ENCODE results near the gene POPDC2.
A peak's percentile ranks its signal among the peaks of the same experiment; 100 is the strongest.
"Not testable (repeated sequence)": the region's sequence is repeated elsewhere in the genome, so short reads cannot be mapped to it uniquely, and the experiment has no call there.

POPDC2 gene

GRCh38 chr3:119660474-119661440 is at the start of gene POPDC2:
POPDC2 (minus strand) TSS chr3:119660589; CDS start chr3:119660423, 166 bp downstream.
- no peak for FAIRE-seq

- FAIRE-seq, result no peak
Observed at GRCh38 chr3:119703820-119704531, 43.6 kb upstream of the POPDC2 start.

DNA sequence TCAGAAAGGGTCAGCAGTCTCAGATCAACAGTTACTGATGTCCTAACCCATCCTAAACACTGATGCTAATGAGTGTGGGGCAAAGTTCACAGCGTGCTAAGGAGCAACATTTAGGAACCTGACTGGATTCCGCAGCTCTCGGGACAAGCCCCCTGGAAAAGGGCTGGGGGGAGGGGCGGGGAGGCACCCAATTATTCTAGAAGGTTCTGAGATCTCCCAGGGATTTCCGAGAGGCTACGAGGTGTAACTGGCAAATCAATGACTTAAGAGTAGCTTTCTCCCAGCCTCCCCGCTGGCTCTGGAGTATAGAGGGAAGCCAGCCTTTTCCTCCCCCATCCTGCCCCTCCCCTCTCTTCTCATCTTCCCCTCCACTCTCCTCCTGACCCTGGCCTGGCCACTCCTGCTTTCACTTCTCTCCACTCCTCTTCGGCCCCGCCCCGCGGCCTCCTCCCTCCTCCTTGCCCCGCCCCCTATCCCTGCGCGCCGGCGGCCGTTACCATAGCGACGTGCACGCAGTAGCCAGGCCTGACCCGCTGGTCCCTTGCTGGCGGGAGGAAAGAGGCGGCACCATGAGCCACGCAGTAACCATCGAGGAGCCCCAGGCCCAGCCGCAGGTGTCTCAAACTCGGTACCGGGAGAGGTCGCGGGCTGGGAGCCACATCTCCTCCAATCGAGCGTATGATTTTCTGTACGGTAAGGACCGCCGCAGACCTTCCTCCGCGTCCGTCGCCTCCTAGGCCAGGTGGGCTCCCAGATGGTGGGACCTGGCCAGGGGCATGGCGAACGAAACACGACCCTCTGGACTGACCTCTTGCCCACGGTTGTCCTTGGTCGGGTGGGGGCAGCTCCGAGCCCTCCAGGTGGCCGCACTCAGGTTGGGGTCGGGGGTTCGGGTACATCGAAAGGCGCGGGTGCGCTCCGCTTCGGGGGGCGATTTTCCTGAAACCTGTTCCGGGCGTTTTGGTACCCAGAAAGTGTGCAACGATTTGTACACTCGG is 42.4 kb upstream of the POPDC2 start, which contains the start of gene CFAP91:
Gene CFAP91, plus strand, starts transcription at position 493 of the 998 bp plus-strand sequence. Its CDS starts 77 bp downstream, at position 570.
- no peak for FAIRE-seq

- FAIRE-seq, result no peak
Observed at GRCh38 chr3:119700920-119701734, 40.7 kb upstream of the POPDC2 start.

DNA sequence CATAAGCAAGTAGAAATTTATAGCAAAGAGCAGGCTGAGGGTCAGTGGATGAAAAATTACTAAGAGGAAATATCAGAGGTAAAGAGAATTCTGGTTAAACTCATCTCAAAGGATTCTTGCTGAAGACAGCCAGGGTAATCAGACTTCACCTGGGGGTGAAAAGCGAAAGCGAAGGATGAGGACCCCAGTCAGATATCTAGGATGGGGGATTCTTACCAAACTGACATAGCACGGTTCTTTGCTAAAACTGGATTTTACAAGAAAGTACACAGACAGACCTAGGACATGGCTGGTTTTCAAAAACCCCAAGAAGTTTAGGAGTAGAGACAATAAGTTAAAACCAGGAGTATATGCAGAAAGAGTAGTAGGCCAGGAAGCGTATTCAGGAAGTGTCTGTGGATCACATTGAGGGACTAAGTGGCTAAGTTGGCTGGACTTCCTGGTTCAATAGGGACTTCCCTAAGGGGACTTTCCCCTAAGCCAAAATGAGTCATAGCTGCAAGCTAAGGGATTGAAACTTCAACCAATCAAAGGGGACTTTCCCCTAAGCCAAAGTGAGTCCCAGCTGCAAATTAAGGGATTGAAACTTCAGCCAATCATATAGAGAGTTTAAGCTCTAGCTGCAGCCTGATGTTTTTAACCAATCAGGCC is 40.0 kb upstream of the POPDC2 start:
- no peak for FAIRE-seq

DNA sequence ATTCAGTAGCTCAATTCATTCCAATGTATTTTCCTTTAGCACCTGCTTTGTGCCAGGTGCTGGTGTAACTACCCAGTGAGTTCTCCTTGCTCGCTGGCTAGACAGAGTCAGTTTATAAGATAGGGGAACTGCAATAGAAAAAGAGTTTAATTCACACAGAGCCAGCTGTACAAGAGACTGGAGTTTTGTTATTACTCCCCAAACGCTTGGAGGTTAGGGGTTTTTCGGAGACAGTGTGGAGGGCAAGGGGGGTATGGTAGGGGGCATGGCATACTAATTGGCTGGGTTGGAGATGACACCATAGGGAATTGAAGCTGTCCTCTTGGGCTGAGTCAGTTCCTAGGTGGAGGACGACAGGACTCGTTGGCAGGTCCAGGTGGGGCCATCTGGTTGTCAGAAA is 37.0 kb upstream of the POPDC2 start:
- no peak for FAIRE-seq

DNA sequence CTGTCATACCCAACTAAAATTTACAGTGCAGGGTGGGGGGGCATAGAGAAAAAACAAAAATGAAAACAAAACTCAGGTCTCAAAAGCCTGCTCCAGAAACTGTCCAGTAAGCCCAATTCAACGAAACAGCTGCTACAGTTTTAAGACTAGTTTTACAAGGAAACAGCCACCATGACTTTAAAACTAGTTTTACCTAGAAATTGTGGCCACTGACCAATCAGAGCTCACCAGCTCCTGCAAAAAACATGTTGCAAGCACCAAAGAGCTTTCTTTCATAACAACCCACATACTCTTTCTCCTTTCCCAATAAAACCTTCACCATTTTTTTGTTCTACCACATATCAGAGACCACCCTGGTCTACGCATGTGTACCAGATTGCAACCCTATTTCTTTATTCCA is 35.1 kb upstream of the POPDC2 start:
- FAIRE-seq, result no peak

- FAIRE-seq, result no peak
Observed at GRCh38 chr3:119690043-119690656, 29.8 kb upstream of the POPDC2 start.

GRCh38 chr3:119683421-119683820 is 23.0 kb upstream of the POPDC2 start:
- FAIRE-seq, result no peak

GRCh38 chr3:119681279-119681678 is 20.9 kb upstream of the POPDC2 start:
- peak; percentile 68 for FAIRE-seq

DNA sequence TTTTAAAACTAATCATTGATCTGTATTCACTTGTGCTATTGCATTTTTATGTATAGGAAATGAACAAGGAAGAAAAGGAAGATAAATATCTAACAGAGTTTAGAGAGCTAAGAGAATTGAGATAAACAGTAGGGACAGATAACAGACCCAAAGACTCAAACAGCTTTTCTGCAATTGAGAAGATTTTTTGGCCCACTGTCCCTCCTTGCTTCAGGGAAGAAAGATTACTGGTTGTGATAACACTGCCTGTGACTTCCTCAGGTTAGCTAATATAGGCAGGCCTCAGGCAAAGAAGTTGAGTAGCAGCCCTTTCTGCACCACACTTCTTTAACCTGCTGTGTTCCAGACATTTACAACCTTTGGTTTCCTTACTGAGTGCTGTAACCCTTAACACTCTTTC is 19.5 kb upstream of the POPDC2 start:
- no peak for FAIRE-seq

- FAIRE-seq, result not testable (repeated sequence)
Observed at GRCh38 chr3:119678209-119678608, 17.8 kb upstream of the POPDC2 start.

DNA sequence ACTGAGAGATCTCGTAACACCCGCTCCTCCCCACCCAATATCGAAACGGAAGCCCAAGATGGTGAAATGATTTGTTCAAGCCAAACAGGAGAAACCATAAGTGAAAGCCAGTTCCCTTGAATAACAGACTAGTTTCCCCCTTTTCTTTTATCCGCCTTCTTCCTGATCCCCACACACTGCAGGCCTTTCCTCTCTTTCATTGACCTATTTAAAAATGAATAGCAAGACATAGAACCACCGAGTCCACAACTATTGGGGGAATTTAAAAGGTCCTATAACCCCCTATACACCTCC is 17.2 kb upstream of the POPDC2 start:
- no peak for FAIRE-seq

GRCh38 chr3:119676771-119677640 is 16.6 kb upstream of the POPDC2 start, which contains the start of gene COX17:
COX17 (minus strand) TSS chr3:119677406; CDS start chr3:119677310, 96 bp downstream.
- FAIRE-seq, result peak; percentile 96

- no peak for FAIRE-seq
Observed at GRCh38 chr3:119676020-119676419, 15.6 kb upstream of the POPDC2 start.

GRCh38 chr3:119675188-119675874 is 14.9 kb upstream of the POPDC2 start:
- no peak for FAIRE-seq

DNA sequence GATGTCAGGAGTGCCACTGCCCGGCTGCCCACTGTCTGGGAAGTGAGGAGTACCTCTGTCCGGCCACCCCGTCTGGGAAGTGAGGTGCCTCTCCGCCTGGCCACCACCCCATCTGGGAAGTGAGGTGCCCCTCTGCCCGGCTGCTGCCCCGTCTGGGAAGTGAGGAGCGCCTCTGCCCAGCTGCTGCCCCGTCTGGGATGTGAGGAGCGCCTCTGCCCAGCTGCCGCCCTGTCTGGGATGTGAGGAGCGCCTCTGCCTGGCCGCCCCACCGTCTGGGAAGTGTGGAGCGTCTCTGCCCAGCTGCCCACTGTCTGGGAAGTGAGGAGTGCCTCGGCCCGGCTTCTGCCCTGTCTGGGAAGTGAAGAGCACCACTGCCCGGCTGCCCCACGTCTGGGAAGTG is 13.5 kb upstream of the POPDC2 start:
- FAIRE-seq, result no peak

- no peak for FAIRE-seq
Observed at GRCh38 chr3:119672776-119673175, 12.4 kb upstream of the POPDC2 start.
